ENCODE results near the gene TCTA.

DNA sequence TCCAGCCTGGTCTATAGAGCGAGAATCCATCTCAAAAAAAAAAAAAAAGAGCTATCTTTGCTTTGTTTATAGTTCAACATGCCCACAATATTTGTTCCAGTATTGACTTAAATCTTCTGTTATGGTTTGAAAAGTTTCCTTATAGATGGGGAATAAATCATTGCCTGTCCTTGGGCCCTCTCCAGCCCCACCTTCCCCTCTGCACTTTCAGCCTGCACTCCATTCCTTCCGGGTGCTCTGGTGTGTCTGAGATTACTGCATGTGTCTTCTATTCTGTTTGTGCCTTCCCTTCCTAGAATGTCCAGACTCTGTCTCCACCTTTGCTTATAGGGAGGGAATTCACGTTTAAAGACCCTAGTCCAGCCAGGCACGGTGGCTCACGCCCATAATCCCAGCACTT is 28.8 kb upstream of the TCTA start:
- TF ChIP-seq, protein P1, sequence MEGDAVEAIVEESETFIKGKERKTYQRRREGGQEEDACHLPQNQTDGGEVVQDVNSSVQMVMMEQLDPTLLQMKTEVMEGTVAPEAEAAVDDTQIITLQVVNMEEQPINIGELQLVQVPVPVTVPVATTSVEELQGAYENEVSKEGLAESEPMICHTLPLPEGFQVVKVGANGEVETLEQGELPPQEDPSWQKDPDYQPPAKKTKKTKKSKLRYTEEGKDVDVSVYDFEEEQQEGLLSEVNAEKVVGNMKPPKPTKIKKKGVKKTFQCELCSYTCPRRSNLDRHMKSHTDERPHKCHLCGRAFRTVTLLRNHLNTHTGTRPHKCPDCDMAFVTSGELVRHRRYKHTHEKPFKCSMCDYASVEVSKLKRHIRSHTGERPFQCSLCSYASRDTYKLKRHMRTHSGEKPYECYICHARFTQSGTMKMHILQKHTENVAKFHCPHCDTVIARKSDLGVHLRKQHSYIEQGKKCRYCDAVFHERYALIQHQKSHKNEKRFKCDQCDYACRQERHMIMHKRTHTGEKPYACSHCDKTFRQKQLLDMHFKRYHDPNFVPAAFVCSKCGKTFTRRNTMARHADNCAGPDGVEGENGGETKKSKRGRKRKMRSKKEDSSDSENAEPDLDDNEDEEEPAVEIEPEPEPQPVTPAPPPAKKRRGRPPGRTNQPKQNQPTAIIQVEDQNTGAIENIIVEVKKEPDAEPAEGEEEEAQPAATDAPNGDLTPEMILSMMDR (IDR thresholded peaks at IDR 0.05), result no peak
- TF ChIP-seq POLR2A (IDR thresholded peaks at IDR 0.05), result no peak

All from heart left ventricle (tissue), 13 donors.